CD4-positive, alpha-beta T cell (primary cell): ENCODE data around the gene MGST1. TPM values are rescaled to one million over a fixed set of nuclear protein-coding genes. Genes with fewer than 3 reads are reported as not detected.
A peak's percentile ranks its signal among the peaks of the same experiment; 100 is the strongest.

ENCODE experiments used
- ATAC-seq: fragments of 200-7000 bp; cut with Tn5 transposase; one replicate; pipeline ENCODE4 v1.10.0; 2022; ENCODE audit warnings: mild to moderate bottlenecking; ENCODE audit not compliant: poor library complexity
- CTCF ChIA-PET: fragments of 350-600 bp; sonication (Branson Sonifier 250); formaldehyde crosslinking; loops from one replicate; lab custom pipeline; 2021; ENCODE audit warnings: antibody characterized with exemption, inconsistent platforms; lab: Charles Lee
- POLR2A ChIA-PET: fragments of 350-600 bp; sonication (Branson Sonifier 250); formaldehyde crosslinking; loops from one replicate; lab custom pipeline; 2021; ENCODE audit warnings: antibody characterized with exemption, inconsistent platforms; lab: Charles Lee
- DNase-seq, 14 experiments: peaks; one replicate each; pipeline ENCODE4 v3.0.0-alpha.2; 2013 to 2020; ENCODE audit warnings: mixed read lengths in 2 of 14
- H3K27ac ChIP-seq, 2 donors: one replicate each; pipeline versions ENCODE4 v1.5.1 to v1.7.0; 2013; ENCODE audit warnings: low read length in 2 of 2, low read depth in 1 of 2, mild to moderate bottlenecking in 1 of 2
- H3K27me3 ChIP-seq, 2 experiments: 1 replicate in 1 of 2; 2 replicates in 1 of 2; pipeline versions ENCODE4 v1.6.1 to v1.7.0; 2013; ENCODE audit warnings: low read length in 2 of 2, control low read depth in 1 of 2, mild to moderate bottlenecking in 1 of 2, moderate library complexity in 1 of 2; ENCODE audit not compliant: insufficient read depth in 2 of 2, control insufficient read depth in 1 of 2
- H3K36me3 ChIP-seq: one replicate; pipeline ENCODE4 v1.6.1; 2013; ENCODE audit warnings: low read length, control low read depth; ENCODE audit not compliant: insufficient read depth
- H3K4me1 ChIP-seq: one replicate; pipeline ENCODE4 v1.6.1; 2013; ENCODE audit warnings: low read length, control low read depth; ENCODE audit not compliant: insufficient read depth
- H3K4me3 ChIP-seq: one replicate; pipeline ENCODE4 v1.5.1; 2013; ENCODE audit warnings: mild to moderate bottlenecking, low read length, moderate library complexity
- H3K9me3 ChIP-seq, 2 experiments: 1 replicate in 1 of 2; 2 replicates in 1 of 2; pipeline versions ENCODE4 v1.6.1 to v1.7.0; 2013; ENCODE audit warnings: low read length in 2 of 2, mild to moderate bottlenecking in 2 of 2, control low read depth in 1 of 2, moderate library complexity in 1 of 2; ENCODE audit not compliant: control insufficient read depth in 1 of 2, insufficient read depth in 1 of 2
- H3K27ac Mint-ChIP-seq: one replicate; pipeline ENCODE4 v1.8.0; 2020; ENCODE audit warnings: mixed read lengths
- H3K27me3 Mint-ChIP-seq: one replicate; pipeline ENCODE4 v1.8.0; 2021; ENCODE audit warnings: mixed read lengths
- H3K36me3 Mint-ChIP-seq: one replicate; pipeline ENCODE4 v1.8.0; 2021; ENCODE audit warnings: low read depth, mixed read lengths
- H3K4me1 Mint-ChIP-seq: one replicate; pipeline ENCODE4 v1.8.0; 2021; ENCODE audit warnings: low read depth, mixed read lengths
- H3K4me3 Mint-ChIP-seq: one replicate; pipeline ENCODE4 v1.8.0; 2020; ENCODE audit warnings: mild to moderate bottlenecking, mixed read lengths
- H3K9me3 Mint-ChIP-seq: one replicate; pipeline ENCODE4 v1.8.0; 2020; ENCODE audit warnings: mixed read lengths
- intact Hi-C, 2 experiments: fragments of 100-400 bp; cut with DNase I in 1 of 2; cut with micrococcal nuclease in 1 of 2; formaldehyde crosslinking; loops; one replicate each; pipeline versions ENCODE4 v1.15.1 to v1.9.0; 2023 to 2025; cut with DNase I, micrococcal nuclease
- total RNA-seq, 174 experiments: library from RNA in 2 of 174; stranded (reverse) in 2 of 174; gene quantifications; one replicate each; pipeline ENCODE4 v1.2.3 and lab custom pipeline; 2021 to 2026
- TF ChIP-seq, protein P1 (sequence below): fragments of 200-600 bp; IDR thresholded peaks from one replicate; pipeline ENCODE4 v1.8.0; 2022; ENCODE audit warnings: antibody characterized with exemption, mild to moderate bottlenecking

Gene MGST1
- total RNA-seq, 2 experiments from 2014 or later: 1.4 TPM; not detected in 1

DNA sequence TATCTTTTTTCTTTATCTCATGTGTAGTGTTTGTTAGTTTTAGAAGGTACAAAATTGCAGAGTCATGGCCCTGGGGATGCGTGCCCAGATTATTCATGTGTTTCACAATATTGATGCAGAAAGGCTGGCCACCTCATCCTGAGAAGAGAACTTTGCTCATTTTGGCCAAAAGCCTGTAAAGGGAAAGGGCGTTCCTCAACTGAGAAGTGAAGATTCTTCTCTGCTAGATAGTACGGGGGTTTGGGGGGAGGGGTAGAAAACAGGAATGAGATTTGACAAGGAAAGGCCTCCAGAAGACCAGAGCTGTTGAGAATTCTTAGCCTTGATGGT lies 1.7 kb downstream of the MGST1 start:
- no peaks in the 10 kb centered on the region for H3K36me3 Mint-ChIP-seq
- ChIA-PET CTCF (no interaction called here), POLR2A (no interaction called here)
- H3K27me3 Mint-ChIP-seq: peaks cover 17% of the 10 kb centered on the region
- DNase-seq (peak in 3 of 14 experiments; percentile 14 to 52 (median 45)), ATAC-seq (no peak)
- Histone ChIP-seq H3K4me3 (no peak overlapping the region), H3K27ac (no peak overlapping the region), H3K27me3 (peaks cover 0 to 11% of the 10 kb centered on the region in 2 experiments), H3K36me3 (no peaks in the 10 kb centered on the region), H3K4me1 (no peaks in the 10 kb centered on the region), H3K9me3 (peaks cover 0 to 15% of the 10 kb centered on the region in 2 experiments)
- H3K27ac Mint-ChIP-seq: no peak overlapping the region
- H3K4me3 Mint-ChIP-seq: no peak overlapping the region
- H3K4me1 Mint-ChIP-seq: no peaks in the 10 kb centered on the region
- H3K9me3 Mint-ChIP-seq: no peaks in the 10 kb centered on the region
- TF ChIP-seq, protein P1, sequence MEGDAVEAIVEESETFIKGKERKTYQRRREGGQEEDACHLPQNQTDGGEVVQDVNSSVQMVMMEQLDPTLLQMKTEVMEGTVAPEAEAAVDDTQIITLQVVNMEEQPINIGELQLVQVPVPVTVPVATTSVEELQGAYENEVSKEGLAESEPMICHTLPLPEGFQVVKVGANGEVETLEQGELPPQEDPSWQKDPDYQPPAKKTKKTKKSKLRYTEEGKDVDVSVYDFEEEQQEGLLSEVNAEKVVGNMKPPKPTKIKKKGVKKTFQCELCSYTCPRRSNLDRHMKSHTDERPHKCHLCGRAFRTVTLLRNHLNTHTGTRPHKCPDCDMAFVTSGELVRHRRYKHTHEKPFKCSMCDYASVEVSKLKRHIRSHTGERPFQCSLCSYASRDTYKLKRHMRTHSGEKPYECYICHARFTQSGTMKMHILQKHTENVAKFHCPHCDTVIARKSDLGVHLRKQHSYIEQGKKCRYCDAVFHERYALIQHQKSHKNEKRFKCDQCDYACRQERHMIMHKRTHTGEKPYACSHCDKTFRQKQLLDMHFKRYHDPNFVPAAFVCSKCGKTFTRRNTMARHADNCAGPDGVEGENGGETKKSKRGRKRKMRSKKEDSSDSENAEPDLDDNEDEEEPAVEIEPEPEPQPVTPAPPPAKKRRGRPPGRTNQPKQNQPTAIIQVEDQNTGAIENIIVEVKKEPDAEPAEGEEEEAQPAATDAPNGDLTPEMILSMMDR: no peak
- intact Hi-C loops: no loop called here

DNA sequence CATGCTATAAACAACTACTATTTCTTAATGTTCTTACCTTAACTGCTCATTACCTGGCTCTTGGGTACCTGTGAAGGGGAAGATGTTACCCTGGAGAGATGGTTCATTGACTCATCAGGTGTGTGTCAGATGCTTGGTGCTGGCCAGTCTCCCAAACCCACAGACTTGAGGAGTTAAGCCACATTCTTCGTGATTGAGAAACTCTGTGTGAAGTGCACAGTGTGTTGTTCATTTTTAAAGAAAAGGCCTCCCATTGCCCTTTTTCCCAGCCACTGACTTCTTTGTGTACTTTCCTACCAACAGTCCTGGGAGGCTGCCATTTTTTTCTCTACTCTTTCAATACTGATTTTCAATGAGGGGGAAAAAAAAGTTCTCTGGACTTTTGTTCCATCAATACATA lies 3.2 kb downstream of the MGST1 start:
- no peak overlapping the region for H3K27ac Mint-ChIP-seq

DNA sequence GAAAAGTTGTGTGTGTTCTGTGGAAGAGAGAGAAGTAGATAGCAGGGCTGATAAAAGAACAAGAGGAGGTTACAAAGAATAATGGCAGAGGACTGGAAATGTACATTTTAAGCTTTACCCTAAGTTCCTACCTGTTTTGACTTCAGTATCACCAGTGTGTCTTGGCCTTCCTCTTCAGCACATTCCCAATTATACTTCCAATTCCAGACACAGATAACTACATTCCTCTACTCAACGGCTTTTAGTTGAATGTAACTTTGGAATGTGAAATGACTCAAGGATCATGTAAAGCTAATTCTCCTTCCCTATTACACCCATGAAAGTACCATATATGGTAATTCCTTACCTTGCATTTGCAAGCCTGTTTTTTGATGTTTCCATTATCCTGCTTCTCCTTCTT lies 5.0 kb downstream of the MGST1 start:
- Histone ChIP-seq H3K27ac (no peak overlapping the region), H3K4me3 (no peak overlapping the region), H3K9me3 (peaks cover 0 to 16% of the 10 kb centered on the region in 2 experiments), H3K4me1 (no peaks in the 10 kb centered on the region), H3K27me3 (peaks cover 0 to 9% of the 10 kb centered on the region in 2 experiments), H3K36me3 (no peaks in the 10 kb centered on the region)
- intact Hi-C loops: no loop called here
- ATAC-seq: no peak
- ChIA-PET CTCF (no interaction called here), POLR2A (no interaction called here)
- no peaks in the 10 kb centered on the region for H3K9me3 Mint-ChIP-seq
- TF ChIP-seq, protein P1: no peak
- peaks cover 6% of the 10 kb centered on the region for H3K27me3 Mint-ChIP-seq
- no peak overlapping the region for H3K27ac Mint-ChIP-seq
- no peak for DNase-seq
- no peaks in the 10 kb centered on the region for H3K4me1 Mint-ChIP-seq
- no peaks in the 10 kb centered on the region for H3K36me3 Mint-ChIP-seq
- no peak overlapping the region for H3K4me3 Mint-ChIP-seq

More for the DNA sequence above, 3.2 kb downstream of the MGST1 start:
- no peak overlapping the region for H3K27ac ChIP-seq
- intact Hi-C loops: no loop called here
- Mint-ChIP-seq H3K36me3 (no peaks in the 10 kb centered on the region), H3K27me3 (peaks cover 17% of the 10 kb centered on the region), H3K9me3 (no peaks in the 10 kb centered on the region), H3K4me1 (no peaks in the 10 kb centered on the region), H3K4me3 (no peak overlapping the region)
- CTCF ChIA-PET: no interaction called here
- H3K4me1 ChIP-seq: no peaks in the 10 kb centered on the region
- TF ChIP-seq, protein P1: no peak
- POLR2A ChIA-PET: no interaction called here
- H3K4me3 ChIP-seq: no peak overlapping the region
- DNase-seq (peak in 2 of 14 experiments; percentile 8), ATAC-seq (no peak)
- H3K36me3 ChIP-seq: no peaks in the 10 kb centered on the region
- peaks cover 0 to 11% of the 10 kb centered on the region in 2 experiments for H3K27me3 ChIP-seq
- peaks cover 0 to 19% of the 10 kb centered on the region in 2 experiments for H3K9me3 ChIP-seq
